H1 (cell line): ENCODE results near the gene ARHGAP1. TPM values are rescaled to one million over a fixed set of nuclear protein-coding genes. Genes with fewer than 3 reads are reported as not detected.

ENCODE experiments used
- CTCF ChIA-PET: fragments of 300-600 bp; sonication (Branson Sonifier 250); formaldehyde crosslinking; loops from one replicate; lab custom pipeline; 2021; ENCODE audit not compliant: partially characterized antibody; lab: Charles Lee
- POLR2A ChIA-PET: fragments of 300-600 bp; sonication (Branson Sonifier 250); formaldehyde crosslinking; loops from one replicate; lab custom pipeline; 2021; ENCODE audit warnings: inconsistent platforms; ENCODE audit not compliant: partially characterized antibody; lab: Charles Lee
- DNase-seq, 2 experiments: peaks; one replicate each; pipeline versions ENCODE4 v3.0.0 to v3.0.0-alpha.2; 2010 to 2022; ENCODE audit warnings: low spot score in 2 of 2, low read depth in 1 of 2, mixed read lengths in 1 of 2
- FAIRE-seq: peaks from 2 replicates; lab custom pipeline; 2011; peaks lifted over from hg19 to GRCh38; lab: Jason Lieb, UNC
- H2AFZ ChIP-seq: 2 replicates; pipeline ENCODE4 v1.8.1; 2012; ENCODE audit warnings: low read length, inconsistent platforms
- H2AK5ac ChIP-seq: 2 replicates; pipeline ENCODE4 v1.6.1; 2013; ENCODE audit warnings: low read depth, low read length
- H2BK120ac ChIP-seq: replicated peaks from 2 replicates; pipeline ENCODE3; 2013; ENCODE audit warnings: low read depth, low read length, inconsistent platforms
- H2BK12ac ChIP-seq: 2 replicates; pipeline ENCODE4 v1.6.1; 2013; ENCODE audit warnings: low read depth, low read length
- H2BK15ac ChIP-seq: 2 replicates; pipeline ENCODE4 v1.6.1; 2013; ENCODE audit warnings: low read length
- H2BK20ac ChIP-seq: 2 replicates; pipeline ENCODE4 v1.6.1; 2013; ENCODE audit warnings: low read length
- H2BK5ac ChIP-seq: 2 replicates; pipeline ENCODE4 v1.6.1; 2013; ENCODE audit warnings: low read depth, low read length
- H3K14ac ChIP-seq: 2 replicates; pipeline ENCODE4 v1.6.1; 2013; ENCODE audit warnings: inconsistent platforms; ENCODE audit not compliant: insufficient read length
- H3K18ac ChIP-seq: 2 replicates; pipeline ENCODE4 v1.6.1; 2013; ENCODE audit warnings: low read length; ENCODE audit errors: extremely low read depth
- H3K23ac ChIP-seq: 2 replicates; pipeline ENCODE4 v1.6.1; 2013; ENCODE audit warnings: inconsistent platforms; ENCODE audit not compliant: insufficient read length
- H3K23me2 ChIP-seq: 2 replicates; pipeline ENCODE4 v1.6.1; 2013; ENCODE audit warnings: low read depth, low read length
- H3K27ac ChIP-seq: 2 replicates; pipeline ENCODE4 v1.6.1; 2011; ENCODE audit warnings: low read depth, low read length, inconsistent platforms
- H3K27me3 ChIP-seq, 4 experiments: replicated peaks in 1 of 4; 1 replicate in 1 of 4; 2 replicates in 3 of 4; pipeline versions ENCODE4 v1.6.1 to v1.8.1; 2011 to 2013; ENCODE audit warnings: low read length in 3 of 4, mild to moderate bottlenecking in 3 of 4, inconsistent platforms in 2 of 4, mixed read lengths in 2 of 4, moderate library complexity in 1 of 4; ENCODE audit not compliant: control insufficient read depth in 3 of 4, insufficient read depth in 3 of 4; ENCODE audit errors: extremely low read depth in 1 of 4
- H3K36me3 ChIP-seq, 4 experiments: 2 replicates each; pipeline versions ENCODE4 v1.6.1 to v1.8.1; 2011 to 2013; ENCODE audit warnings: mild to moderate bottlenecking in 4 of 4, low read length in 3 of 4, moderate library complexity in 2 of 4, control low read depth in 1 of 4, inconsistent platforms in 1 of 4; ENCODE audit not compliant: insufficient read depth in 4 of 4, control insufficient read depth in 2 of 4
- H3K4ac ChIP-seq: replicated peaks from 2 replicates; pipeline ENCODE3; 2013; ENCODE audit warnings: low read length, low read depth, mixed read lengths, inconsistent platforms; ENCODE audit not compliant: insufficient read length
- H3K4me1 ChIP-seq, 4 experiments: replicated peaks in 1 of 4; 1 replicate in 1 of 4; 2 replicates in 3 of 4; pipeline versions ENCODE4 v1.6.1 to v1.8.1; 2011 to 2013; ENCODE audit warnings: low read length in 3 of 4, inconsistent platforms in 2 of 4, mixed read lengths in 1 of 4; ENCODE audit not compliant: insufficient read depth in 4 of 4, control insufficient read depth in 3 of 4
- H3K4me2 ChIP-seq, 2 experiments: 2 replicates each; pipeline versions ENCODE4 v1.6.1 to v1.8.1; 2011 to 2013; ENCODE audit warnings: low read depth in 2 of 2, low read length in 2 of 2, control low read depth in 1 of 2, inconsistent platforms in 1 of 2, mild to moderate bottlenecking in 1 of 2; ENCODE audit not compliant: insufficient read depth in 1 of 2
- H3K4me3 ChIP-seq, 4 experiments: fragments of 200-600, 300-600 bp in 1 of 4; sonication (generic), shearing (Covaris generic), sonication (Bioruptor Twin) in 1 of 4; 2 replicates each; pipeline versions ENCODE4 v1.5.1 to v1.8.1; 2011 to 2016; ENCODE audit warnings: low read length in 4 of 4, low read depth in 3 of 4, control low read depth in 2 of 4, inconsistent platforms in 2 of 4, mild to moderate bottlenecking in 2 of 4, mixed read lengths in 1 of 4, moderate library complexity in 1 of 4; ENCODE audit not compliant: insufficient read depth in 2 of 4; ENCODE audit errors: extremely low read depth in 1 of 4
- H3K56ac ChIP-seq: replicated peaks from 2 replicates; pipeline ENCODE3; 2013; ENCODE audit warnings: low read depth, mild to moderate bottlenecking, mixed read lengths, low read length, inconsistent platforms; ENCODE audit not compliant: insufficient read length
- H3K79me1 ChIP-seq: 2 replicates; pipeline ENCODE4 v1.6.1; 2013; ENCODE audit warnings: low read depth, low read length, control low read depth
- H3K79me2 ChIP-seq, 2 experiments: 2 replicates each; pipeline versions ENCODE4 v1.6.1 to v1.8.1; 2012 to 2013; ENCODE audit warnings: low read length in 2 of 2, mild to moderate bottlenecking in 2 of 2, inconsistent platforms in 1 of 2; ENCODE audit not compliant: insufficient read depth in 2 of 2, control insufficient read depth in 1 of 2
- H3K9ac ChIP-seq, 4 experiments: replicated peaks in 1 of 4; 1 replicate in 1 of 4; 2 replicates in 3 of 4; pipeline versions ENCODE4 v1.6.1 to v1.8.1; 2011 to 2013; ENCODE audit warnings: low read depth in 3 of 4, low read length in 3 of 4, control low read depth in 2 of 4, mild to moderate bottlenecking in 2 of 4, moderate library complexity in 2 of 4, inconsistent platforms in 1 of 4; ENCODE audit errors: extremely low read depth in 1 of 4
- H3K9me3 ChIP-seq, 2 experiments: 2 replicates each; pipeline versions ENCODE4 v1.6.1 to v1.8.1; 2012 to 2013; ENCODE audit warnings: mild to moderate bottlenecking in 2 of 2, moderate library complexity in 2 of 2, control low read depth in 1 of 2, inconsistent platforms in 1 of 2, low read depth in 1 of 2, low read length in 1 of 2, mixed read lengths in 1 of 2; ENCODE audit not compliant: insufficient read depth in 2 of 2
- H4K20me1 ChIP-seq, 2 experiments: replicated peaks in 1 of 2; 2 replicates each; pipeline versions ENCODE3 to v1.8.1; 2011 to 2013; ENCODE audit warnings: inconsistent platforms in 2 of 2, low read length in 2 of 2, mild to moderate bottlenecking in 1 of 2; ENCODE audit not compliant: insufficient read depth in 2 of 2, control insufficient read depth in 1 of 2
- H4K5ac ChIP-seq: 2 replicates; pipeline ENCODE4 v1.6.1; 2013; ENCODE audit warnings: low read length, low read depth, mixed read lengths, inconsistent platforms; ENCODE audit not compliant: insufficient read length
- H4K8ac ChIP-seq: 2 replicates; pipeline ENCODE4 v1.8.0; 2013; ENCODE audit warnings: mild to moderate bottlenecking, moderate library complexity, low read length, inconsistent platforms; ENCODE audit not compliant: insufficient read depth; ENCODE audit errors: extremely low read depth
- H4K91ac ChIP-seq: replicated peaks from 2 replicates; pipeline ENCODE3; 2013; ENCODE audit warnings: low read length, mixed read lengths, inconsistent platforms; ENCODE audit not compliant: insufficient read length
- ATF2 ChIP-seq: IDR thresholded peaks from 2 replicates; pipeline ENCODE4 v1.6.1; 2012; ENCODE audit warnings: low read length, inconsistent platforms
- ATF3 ChIP-seq: IDR thresholded peaks from 2 replicates; pipeline ENCODE4 v1.6.1; 2011; ENCODE audit warnings: low read depth, mild to moderate bottlenecking, low read length; ENCODE audit not compliant: insufficient read depth
- BCL11A ChIP-seq, 2 experiments: IDR thresholded peaks; one replicate each; pipeline ENCODE4 v1.6.1; 2011; ENCODE audit warnings: low read depth in 2 of 2, low read length in 2 of 2, mild to moderate bottlenecking in 2 of 2
- CHD2 ChIP-seq: IDR thresholded peaks from 2 replicates; pipeline ENCODE4 v1.6.1; 2012; ENCODE audit warnings: low read length, improper control_type of control experiment
- EP300 ChIP-seq, 2 experiments: IDR thresholded peaks; 1 replicate in 1 of 2; 2 replicates in 1 of 2; pipeline ENCODE4 v1.6.1; 2011 to 2012; ENCODE audit warnings: low read depth in 2 of 2, low read length in 2 of 2, mild to moderate bottlenecking in 2 of 2, borderline replicate concordance in 1 of 2, inconsistent platforms in 1 of 2, moderate library complexity in 1 of 2
- KDM4A ChIP-seq: IDR thresholded peaks from one replicate; pipeline ENCODE4 v1.7.1; 2012; ENCODE audit warnings: low read depth, mild to moderate bottlenecking, moderate library complexity, low read length, inconsistent platforms; ENCODE audit not compliant: severe bottlenecking
- TBP ChIP-seq: IDR thresholded peaks from 2 replicates; pipeline ENCODE4 v1.6.1; 2011; ENCODE audit warnings: low read depth, low read length, improper control_type of control experiment
- USF2 ChIP-seq: IDR thresholded peaks from 2 replicates; pipeline ENCODE4 v1.6.1; 2011; ENCODE audit warnings: low read length, improper control_type of control experiment
- WGBS, 2 experiments: shearing (Covaris generic) in 1 of 2; methylation state at CpG; one replicate each; pipeline versions ENCODE4 v1.1.6 to v1.1.7; 2013 to 2015; ENCODE audit warnings: low lambda C conversion rate in 2 of 2, mixed read lengths in 2 of 2, inconsistent platforms in 1 of 2, low coverage in 1 of 2, missing lambda C conversion rate in 1 of 2; ENCODE audit not compliant: insufficient replicate concordance in 2 of 2, insufficient coverage in 1 of 2, insufficient read length in 1 of 2; ENCODE audit errors: extremely low coverage in 1 of 2, missing lambda C conversion rate in 1 of 2; 5-methylcytosine and 5-hydroxymethylcytosine counted together
- polyA plus RNA-seq, 7 experiments: library from polyadenylated mRNA; depleted of rRNA in 3 of 7; stranded (reverse) in 5 of 7; unstranded in 2 of 7; fragments of >200 nt in 5 of 7; fragments of 200-250 nt in 2 of 7; gene quantifications; 1 replicate in 5 of 7; 2 replicates in 1 of 7; 4 replicates in 1 of 7; pipeline versions ENCODE4 v1.2.1 to v1.2.3, GENCODE V29; 2011 to 2013; ENCODE audit warnings: missing spikeins in 2 of 7, mixed read lengths in 2 of 7
- total RNA-seq: library from RNA; stranded (reverse); fragmentation: NEBNext Ultra II Directional; extraction: Animal tissue kit (Norgen Biotek cat#: 25700); gene quantifications from 2 replicates; pipeline ENCODE4 v1.2.1, GENCODE V29; 2021

The ARHGAP1 gene
- total and polyA plus RNA-seq, 2 of the 8 experiments (the other 6 are each of a cell fraction or from before 2014, with no cell fraction given): 28.6 to 58.8 TPM

GRCh38 chr11:46705070-46705688, 4.8 kb upstream of the ARHGAP1 start:
- FAIRE-seq: no peak
- no peak overlapping the region for H3K18ac ChIP-seq
- H3K23me2 ChIP-seq: peaks cover 6% of the 10 kb centered on the region; the same call in 1 of the 2 replicates
- no peak overlapping the region for H2BK15ac ChIP-seq
- H3K9ac ChIP-seq: no peak overlapping the region
- H3K4me1 ChIP-seq: no peaks in the 10 kb centered on the region; a peak in 2 of 7 replicates
- H2BK20ac ChIP-seq: no peak overlapping the region
- peaks cover 18 to 41% (median 33%) of the 10 kb centered on the region in 4 experiments for H3K36me3 ChIP-seq
- no peak overlapping the region for H2AFZ ChIP-seq
- H3K27me3 ChIP-seq: no peaks in the 10 kb centered on the region
- H3K79me2 ChIP-seq: peaks cover 3 to 12% of the 10 kb centered on the region in 2 experiments; a peak in 2 of 4 replicates
- no peak overlapping the region for H3K23ac ChIP-seq
- H2AK5ac ChIP-seq: no peak overlapping the region
- H3K4ac ChIP-seq: no peak overlapping the region
- H4K20me1 ChIP-seq: peaks cover 2 to 5% of the 10 kb centered on the region in 2 experiments
- ChIA-PET POLR2A (interaction anchor here (1.0 to 5.2 kb wide), 3 partner anchors 8 to 16 kb away, joined by 5 to 21 read pairs (median 18); partner anchors contain the start of gene F2), CTCF (interaction anchor here (1.3 kb wide), 1 partner anchor 11 kb away, joined by 3 read pairs; no protein-coding TSS in a partner anchor)
- H4K8ac ChIP-seq: no peak overlapping the region
- 96% methylated on average over 30 of the region's 31 CpGs; no CpG with 5 or more reads in 1 of the 2 experiments for WGBS, 2 experiments
- H3K79me1 ChIP-seq: no peaks in the 10 kb centered on the region
- H3K56ac ChIP-seq: no peak overlapping the region
- H2BK12ac ChIP-seq: no peak overlapping the region
- no peak for DNase-seq
- H2BK120ac ChIP-seq: no peak overlapping the region
- no peak overlapping the region for H3K14ac ChIP-seq
- H3K4me3 ChIP-seq: no peak overlapping the region
- H3K9me3 ChIP-seq: no peaks in the 10 kb centered on the region
- no peak overlapping the region for H4K5ac ChIP-seq
- H2BK5ac ChIP-seq: no peak overlapping the region
- H3K4me2 ChIP-seq: no peak overlapping the region
- no peak overlapping the region for H4K91ac ChIP-seq
- no peak overlapping the region for H3K27ac ChIP-seq
- TF ChIP-seq BCL11A (IDR thresholded peaks at IDR 0.05; ENCODE audit: low read depth in 2 of 2, low read length in 2 of 2): no peak
- TF ChIP-seq ATF2: no peak
- no peak for TF ChIP-seq KDM4A
- TF ChIP-seq CHD2: no peak
- TF ChIP-seq ATF3: no peak
- TF ChIP-seq TBP: no peak
- no peak for TF ChIP-seq USF2
- no peak for TF ChIP-seq EP300 (IDR thresholded peaks at IDR 0.05; ENCODE audit: borderline replicate concordance in 1 of 2, low read depth in 2 of 2, low read length in 2 of 2)
